A549 (cell line): ENCODE data around the gene FLNB. TPM values are rescaled to one million over a fixed set of nuclear protein-coding genes. Genes with fewer than 3 reads are reported as not detected.

ENCODE experiments used
- ATAC-seq, 2 experiments: fragments of 200-7000 bp in 1 of 2; fragments of >200 bp in 1 of 2; cut with Nextera tagmentation in 1 of 2; cut with Tn5 transposase in 1 of 2; 3 replicates each; pipeline versions ENCODE4 v1.8.0 to v1.9.1; 2018 to 2020; ENCODE audit warnings: mild to moderate bottlenecking in 1 of 2, moderate library complexity in 1 of 2
- CTCF ChIA-PET: fragments of 300-600 bp; sonication (Branson Sonifier 250); formaldehyde crosslinking; extraction: SDS; loops from one replicate; lab custom pipeline; 2021; ENCODE audit warnings: antibody characterized with exemption, inconsistent platforms; lab: Yijun Ruan, JAX
- POLR2A ChIA-PET: fragments of 350-600 bp; formaldehyde crosslinking; extraction: SDS; loops from one replicate; lab custom pipeline; 2021; ENCODE audit warnings: antibody characterized with exemption, inconsistent platforms; lab: Yijun Ruan, JAX
- DNase-seq, 2 experiments: peaks; one replicate each; pipeline versions ENCODE4 v3.0.0 to v3.0.0-alpha.2; 2011 to 2016; ENCODE audit warnings: low read depth in 1 of 2, low spot score in 1 of 2
- FAIRE-seq: peaks from 2 replicates; lab custom pipeline; 2011; peaks lifted over from hg19 to GRCh38; lab: Jason Lieb, UNC
- H3K27ac ChIP-seq, 2 experiments: fragments of >200 bp; sonication (Bioruptor Twin); formaldehyde crosslinking; 3 replicates each; pipeline ENCODE4 v1.5.1; 2016 to 2017
- H3K4me1 ChIP-seq: fragments of >200 bp; sonication (Bioruptor Twin); formaldehyde crosslinking; 3 replicates; pipeline ENCODE4 v1.6.1; 2016
- H3K4me2 ChIP-seq: fragments of >200 bp; sonication (Bioruptor Twin); formaldehyde crosslinking; 3 replicates; pipeline ENCODE4 v1.6.1; 2016
- H3K4me3 ChIP-seq: fragments of >200 bp; sonication (Bioruptor Twin); formaldehyde crosslinking; 3 replicates; pipeline ENCODE4 v1.5.1; 2016
- H3K9me3 ChIP-seq: fragments of >200 bp; sonication (Bioruptor Twin); formaldehyde crosslinking; 3 replicates; pipeline ENCODE4 v1.6.1; 2016
- ELK1 ChIP-seq: fragments of 150-350 bp; IDR thresholded peaks from 2 replicates; pipeline ENCODE4 v1.6.1; 2014; ENCODE audit warnings: low read depth, mild to moderate bottlenecking, low read length
- ESRRA ChIP-seq: fragments of 150-350 bp; IDR thresholded peaks from 2 replicates; pipeline ENCODE4 v1.6.1; 2014; ENCODE audit warnings: mild to moderate bottlenecking, low read length, borderline replicate concordance
- FOXS1 ChIP-seq: fragments of 250-450 bp; sonication (Bioruptor Pico); IDR thresholded peaks from 2 replicates; pipeline ENCODE4 v1.5.0; 2020; ENCODE audit warnings: mild to moderate bottlenecking, moderate library complexity
- HES2 ChIP-seq: fragments of >200 bp; sonication (Bioruptor Twin); formaldehyde crosslinking; IDR thresholded peaks from 2 replicates; pipeline ENCODE4 v1.6.1; 2016
- KDM1A ChIP-seq: fragments of 200-600 bp; sonication (generic); IDR thresholded peaks from 2 replicates; pipeline ENCODE4 v1.6.1; 2016; ENCODE audit warnings: low read depth, mild to moderate bottlenecking
- MAZ ChIP-seq: fragments of 150-350 bp; IDR thresholded peaks from 2 replicates; pipeline ENCODE4 v1.6.1; 2014; ENCODE audit warnings: antibody characterized with exemption, low read depth, low read length, borderline replicate concordance
- MYC ChIP-seq: IDR thresholded peaks from 2 replicates; pipeline ENCODE4 v1.6.1; 2012; ENCODE audit warnings: mild to moderate bottlenecking, inconsistent platforms, low read length, improper control_type of control experiment, borderline replicate concordance
- NFE2L2 ChIP-seq: fragments of 150-350 bp; conservative IDR thresholded peaks from 2 replicates; pipeline ENCODE4 v1.6.1; 2014; ENCODE audit warnings: low read length
- PHF8 ChIP-seq: fragments of 200-600 bp; sonication (generic); IDR thresholded peaks from 2 replicates; pipeline ENCODE4 v1.6.1; 2016; ENCODE audit warnings: low read depth, mild to moderate bottlenecking, antibody characterized with exemption, moderate library complexity, borderline replicate concordance
- REST ChIP-seq: fragments of 200-600 bp; sonication (generic); IDR thresholded peaks from 2 replicates; pipeline ENCODE4 v1.6.1; 2016; ENCODE audit warnings: antibody characterized with exemption, mild to moderate bottlenecking, moderate library complexity
- SMC3 ChIP-seq: fragments of >200 bp; sonication (Bioruptor Twin); formaldehyde crosslinking; IDR thresholded peaks from 3 replicates; pipeline ENCODE4 v1.6.1; 2018; ENCODE audit warnings: inconsistent platforms
- SREBF2 ChIP-seq: fragments of 450-650 bp; IDR thresholded peaks from 2 replicates; pipeline ENCODE4 v1.6.1; 2014; ENCODE audit warnings: mild to moderate bottlenecking, moderate library complexity
- TP53 ChIP-seq: fragments of 250-450 bp; sonication (Bioruptor Pico); IDR thresholded peaks from 2 replicates; pipeline ENCODE4 v1.5.0; 2021; ENCODE audit warnings: mild to moderate bottlenecking, moderate library complexity
- ZSCAN20 ChIP-seq: fragments of 250-450 bp; sonication (Bioruptor Pico); IDR thresholded peaks from 2 replicates; pipeline ENCODE4 v1.8.0; 2022; ENCODE audit warnings: mild to moderate bottlenecking, moderate library complexity
- WGBS: methylation state at CpG from one replicate; pipeline ENCODE4 v1.1.6; 2017; ENCODE audit errors: missing lambda C conversion rate; 5-methylcytosine and 5-hydroxymethylcytosine counted together
- polyA plus RNA-seq, 4 experiments: library from polyadenylated mRNA; depleted of rRNA in 3 of 4; stranded (reverse); fragments of >200 nt; fragmentation: RNase III in 1 of 4; extraction: RNeasy Plus Mini Kit Qiagen cat#74134 plus additional on column Dnase treatment in 1 of 4; gene quantifications; 2 replicates in 3 of 4; 3 replicates in 1 of 4; pipeline ENCODE4 v1.2.3, GENCODE V29; 2011 to 2017
- TF ChIP-seq, protein P1 (sequence below): IDR thresholded peaks from 2 replicates; pipeline ENCODE4 v1.6.1; 2012

Gene FLNB
- polyA plus RNA-seq, 2 of the 4 experiments (the other 2 are of a cell fraction): 235 to 439 TPM

DNA sequence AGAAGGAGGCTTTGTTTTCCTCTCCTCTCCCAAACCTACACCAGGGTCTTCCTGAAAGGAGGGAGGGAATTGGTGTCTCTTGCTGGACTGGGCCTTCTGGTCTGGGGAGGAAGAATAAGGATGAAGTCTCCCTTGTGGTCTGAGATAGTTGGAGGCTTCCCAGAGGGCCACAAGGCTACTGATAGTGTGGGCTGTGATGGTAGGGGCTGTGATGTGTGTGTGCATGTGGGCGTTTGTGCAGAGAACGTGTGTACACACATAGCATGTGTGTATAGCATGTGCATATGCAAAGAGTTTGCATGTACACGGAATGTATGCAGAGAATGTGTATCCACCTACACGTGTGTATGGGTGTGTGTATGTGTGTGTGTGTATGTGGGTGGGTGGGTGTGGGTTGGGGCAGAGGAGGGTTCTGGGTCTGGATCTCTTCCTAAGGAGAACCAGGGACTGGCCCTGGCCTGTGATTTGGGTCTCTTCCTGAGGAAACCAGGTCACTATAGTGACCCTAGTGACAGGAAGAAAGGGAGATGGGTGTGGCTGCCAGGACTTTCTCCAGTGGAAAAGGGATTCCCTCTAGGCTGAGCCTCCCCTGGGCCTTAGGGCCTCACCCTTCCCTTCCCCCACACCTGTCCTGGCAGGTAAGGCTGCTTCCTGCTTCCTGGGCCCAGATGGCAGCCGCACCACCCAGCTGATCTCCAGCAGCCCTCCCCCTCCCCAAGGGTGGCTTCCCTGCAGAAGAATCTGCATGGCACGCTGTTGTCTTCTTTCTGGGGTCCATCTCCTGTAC lies 1.7 kb downstream of the FLNB start:
- Histone ChIP-seq H3K4me1 (peaks cover 45% of the 10 kb centered on the region), H3K4me3 (peak overlapping the region; percentile 99), H3K9me3 (no peaks in the 10 kb centered on the region), H3K27ac (peak overlapping the region; percentile 84 to 97), H3K4me2 (peak overlapping the region; percentile 87)
- WGBS: 0% methylated on average over 6 of the region's 6 CpGs
- no peak for FAIRE-seq
- ChIA-PET CTCF (interaction anchor here (1.2 to 5.8 kb wide), 8 partner anchors 8 to 167 kb away, joined by 3 to 22 read pairs (median 5); no protein-coding TSS in a partner anchor), POLR2A (no interaction called here)
- peak in 1 of 2 experiments; percentile 62 for DNase-seq
- ATAC-seq: peak in 1 of 2 experiments; percentile 17; a peak in 3 of 6 replicates
- TF ChIP-seq HES2 (no peak), MAZ (no peak)
- TF ChIP-seq, protein P1, sequence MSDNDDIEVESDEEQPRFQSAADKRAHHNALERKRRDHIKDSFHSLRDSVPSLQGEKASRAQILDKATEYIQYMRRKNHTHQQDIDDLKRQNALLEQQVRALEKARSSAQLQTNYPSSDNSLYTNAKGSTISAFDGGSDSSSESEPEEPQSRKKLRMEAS: peak; percentile 27; the same call in 1 of the 2 replicates

GRCh38 chr3:58010562-58010961 lies 2.3 kb downstream of the FLNB start:
- H3K27ac ChIP-seq: peak overlapping the region; percentile 84 to 97
- TF ChIP-seq REST (no peak), ZSCAN20 (no peak), ELK1 (no peak), SMC3 (no peak), MYC (no peak), FOXS1 (CRISPR knock-in tag) (no peak), TP53 (no peak), KDM1A (no peak), NFE2L2 (no peak)
- peak overlapping the region; percentile 87 for H3K4me2 ChIP-seq
- CTCF ChIA-PET: interaction anchor here (1.9 to 5.8 kb wide), 3 partner anchors 39 to 167 kb away, joined by 4 to 22 read pairs (median 5); no protein-coding TSS in a partner anchor
- POLR2A ChIA-PET: interaction anchor here (0.6 kb wide), 1 partner anchor 126 kb away, joined by 3 read pairs; no protein-coding TSS in a partner anchor
- DNase-seq (no peak), ATAC-seq (no peak), FAIRE-seq (no peak)
- no peaks in the 10 kb centered on the region for H3K9me3 ChIP-seq
- peaks cover 45% of the 10 kb centered on the region for H3K4me1 ChIP-seq
- 3% methylated on average over 5 of the region's 5 CpGs for WGBS
- H3K4me3 ChIP-seq: peak overlapping the region; percentile 99

DNA sequence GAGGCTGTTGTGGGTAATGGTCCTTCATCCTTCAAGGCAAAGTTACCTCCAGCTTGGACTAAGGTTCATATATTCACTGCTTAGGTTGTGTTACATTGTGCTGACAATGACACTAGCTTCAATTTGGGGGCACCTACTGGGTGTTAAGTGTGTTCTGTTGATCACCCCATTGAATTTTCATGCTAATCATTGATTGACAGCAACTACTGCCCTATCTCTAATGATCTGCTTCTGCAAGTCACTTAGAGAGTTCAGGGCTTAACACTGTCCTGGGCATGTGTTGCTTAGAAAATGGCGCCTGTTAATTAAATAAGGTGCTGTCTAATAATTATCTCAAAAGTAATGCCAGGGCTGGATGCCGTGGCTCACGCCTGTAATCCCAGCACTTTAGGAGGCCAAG lies 3.4 kb downstream of the FLNB start:
- Histone ChIP-seq H3K4me2 (peak overlapping the region; percentile 87), H3K4me3 (peak overlapping the region; percentile 99), H3K27ac (peak overlapping the region; percentile 84 to 97), H3K4me1 (peaks cover 50% of the 10 kb centered on the region), H3K9me3 (no peaks in the 10 kb centered on the region)
- no peak for DNase-seq
- ChIA-PET CTCF (interaction anchor here (1.9 to 5.8 kb wide), 2 partner anchors 50 to 166 kb away, joined by 4 to 22 read pairs; no protein-coding TSS in a partner anchor), POLR2A (interaction anchor here (0.7 kb wide), 1 partner anchor 1232 kb away, joined by 7 read pairs; no protein-coding TSS in a partner anchor)
- ATAC-seq: no peak
- 2% methylated on average over 3 of the region's 3 CpGs for WGBS
- TF ChIP-seq SMC3 (no peak), SREBF2 (no peak), ESRRA (no peak), PHF8 (no peak), MYC (no peak)
- no peak for FAIRE-seq
